SH-SY5Y (cell line): Measurements from ENCODE around the gene ZNF281.

Source experiments
- GATA2 ChIP-seq: IDR thresholded peaks from 2 replicates; pipeline ENCODE4 v1.6.1; 2011; ENCODE audit warnings: mild to moderate bottlenecking, low read depth, low read length
- GATA3 ChIP-seq: IDR thresholded peaks from 2 replicates; pipeline ENCODE4 v1.6.1; 2011; ENCODE audit warnings: low read depth, mild to moderate bottlenecking, low read length, moderate library complexity

GRCh38 chr1:200355801-200356200, 54.0 kb downstream of the ZNF281 start:
- TF ChIP-seq GATA2 (no peak), GATA3 (no peak)
